ENCODE data around the gene ING3.

- TF ChIP-seq CTCF (IDR thresholded peaks at IDR 0.05; ENCODE audit: borderline replicate concordance, extremely low read depth, low read length, poor library complexity, severe bottlenecking) (no peak), EZH2 (IDR thresholded peaks at IDR 0.05; ENCODE audit: borderline replicate concordance, low read depth, low read length, severe bottlenecking) (no peak)
Measured at GRCh38 chr7:121026159-121026558, 75.6 kb downstream of the ING3 start.
